ENCODE results near the gene TCL1A.

TCL1A gene

GRCh38 chr14:95683793-95684192, 30.1 kb downstream of the TCL1A start:
- H3K27me3 ChIP-seq, result peaks cover 0 to 21% of the 10 kb centered on the region in 2 donors
- H3K9me3 ChIP-seq, result no peaks in the 10 kb centered on the region
- H3K4me1 ChIP-seq, result no peaks in the 10 kb centered on the region
- DNase-seq, result no peak
- intact Hi-C loops (cut with DNase I; ENCODE audit: low total_unique reads), result no loop called here
- H3K27ac ChIP-seq, result no peak overlapping the region
- no peak overlapping the region for H3K4me3 ChIP-seq
- H3K36me3 ChIP-seq, result no peaks in the 10 kb centered on the region
- TF ChIP-seq, protein P1, sequence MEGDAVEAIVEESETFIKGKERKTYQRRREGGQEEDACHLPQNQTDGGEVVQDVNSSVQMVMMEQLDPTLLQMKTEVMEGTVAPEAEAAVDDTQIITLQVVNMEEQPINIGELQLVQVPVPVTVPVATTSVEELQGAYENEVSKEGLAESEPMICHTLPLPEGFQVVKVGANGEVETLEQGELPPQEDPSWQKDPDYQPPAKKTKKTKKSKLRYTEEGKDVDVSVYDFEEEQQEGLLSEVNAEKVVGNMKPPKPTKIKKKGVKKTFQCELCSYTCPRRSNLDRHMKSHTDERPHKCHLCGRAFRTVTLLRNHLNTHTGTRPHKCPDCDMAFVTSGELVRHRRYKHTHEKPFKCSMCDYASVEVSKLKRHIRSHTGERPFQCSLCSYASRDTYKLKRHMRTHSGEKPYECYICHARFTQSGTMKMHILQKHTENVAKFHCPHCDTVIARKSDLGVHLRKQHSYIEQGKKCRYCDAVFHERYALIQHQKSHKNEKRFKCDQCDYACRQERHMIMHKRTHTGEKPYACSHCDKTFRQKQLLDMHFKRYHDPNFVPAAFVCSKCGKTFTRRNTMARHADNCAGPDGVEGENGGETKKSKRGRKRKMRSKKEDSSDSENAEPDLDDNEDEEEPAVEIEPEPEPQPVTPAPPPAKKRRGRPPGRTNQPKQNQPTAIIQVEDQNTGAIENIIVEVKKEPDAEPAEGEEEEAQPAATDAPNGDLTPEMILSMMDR (IDR thresholded peaks at IDR 0.05), result peak; percentile 4 to 10

DNA sequence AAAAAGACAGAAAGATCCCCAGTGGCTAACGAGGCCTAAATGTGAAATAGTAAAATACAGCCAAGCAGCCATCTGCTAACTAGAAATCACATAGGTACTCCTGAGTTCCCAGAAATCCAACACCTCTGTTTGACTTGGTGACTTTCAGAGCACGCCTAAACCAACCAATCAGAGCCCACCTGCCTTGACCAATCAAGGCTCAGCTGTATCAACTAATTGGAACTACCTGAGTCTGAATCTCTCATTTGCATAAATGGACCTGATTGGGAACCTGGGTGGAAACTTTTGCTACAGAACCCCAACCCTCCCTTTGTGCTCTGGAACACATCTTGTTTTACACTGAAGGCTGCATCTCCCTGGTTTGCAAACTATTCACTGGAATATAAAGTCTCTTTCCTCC, 32.8 kb downstream of the TCL1A start:
- no peaks in the 10 kb centered on the region for H3K9me3 ChIP-seq
- H3K4me3 ChIP-seq, result no peak overlapping the region
- DNase-seq, result no peak
- no peaks in the 10 kb centered on the region for H3K36me3 ChIP-seq
- peaks cover 0 to 15% of the 10 kb centered on the region in 2 donors for H3K27me3 ChIP-seq
- TF ChIP-seq, protein P1 (IDR thresholded peaks at IDR 0.05), result no peak
- H3K27ac ChIP-seq, result no peak overlapping the region
- no peaks in the 10 kb centered on the region for H3K4me1 ChIP-seq
- intact Hi-C loops (cut with DNase I; ENCODE audit: low total_unique reads), result no loop called here

DNA sequence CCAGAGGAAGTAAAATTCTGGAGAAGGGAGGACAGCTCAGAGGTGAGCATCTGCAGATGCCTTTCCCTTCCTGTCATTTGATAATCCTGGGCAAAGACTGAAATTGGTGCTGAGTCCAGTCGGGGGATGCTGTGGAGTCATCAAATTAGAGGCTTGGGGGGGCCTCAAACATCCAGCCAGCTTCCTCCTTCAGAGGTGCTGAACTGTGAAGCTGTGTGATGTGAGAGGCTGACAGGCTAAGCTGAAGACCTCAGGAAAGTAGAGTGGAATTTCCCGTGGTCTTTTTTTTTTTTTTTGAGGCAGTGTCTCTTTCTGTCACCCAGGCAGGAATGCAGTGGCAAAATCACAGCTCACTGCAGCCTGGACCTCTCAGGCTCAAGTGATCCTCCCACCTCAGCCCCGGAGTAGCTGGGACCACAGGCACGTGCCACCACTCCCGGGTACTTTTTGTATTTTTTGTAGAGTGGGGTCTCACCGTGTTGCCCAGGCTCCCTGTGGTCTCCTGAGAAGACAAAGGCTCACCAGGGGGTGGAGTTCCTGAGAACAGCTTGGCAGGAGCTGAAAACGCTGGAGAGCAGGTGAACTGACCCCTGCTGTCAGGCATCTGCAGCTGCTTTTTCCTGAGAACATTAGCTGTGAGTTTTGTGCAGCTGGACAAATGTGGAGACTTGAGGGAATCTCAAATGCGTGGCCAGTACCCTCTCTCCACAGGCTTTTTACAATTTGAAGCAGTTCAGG, 33.8 kb downstream of the TCL1A start:
- no peaks in the 10 kb centered on the region for H3K9me3 ChIP-seq
- no peak for DNase-seq
- H3K27me3 ChIP-seq, result peaks cover 0 to 7% of the 10 kb centered on the region in 2 donors
- intact Hi-C loops (cut with DNase I; ENCODE audit: low total_unique reads), result no loop called here
- H3K4me3 ChIP-seq, result no peak overlapping the region
- no peaks in the 10 kb centered on the region for H3K4me1 ChIP-seq
- TF ChIP-seq, protein P1 (IDR thresholded peaks at IDR 0.05), result no peak
- no peaks in the 10 kb centered on the region for H3K36me3 ChIP-seq
- no peak overlapping the region for H3K27ac ChIP-seq

DNA sequence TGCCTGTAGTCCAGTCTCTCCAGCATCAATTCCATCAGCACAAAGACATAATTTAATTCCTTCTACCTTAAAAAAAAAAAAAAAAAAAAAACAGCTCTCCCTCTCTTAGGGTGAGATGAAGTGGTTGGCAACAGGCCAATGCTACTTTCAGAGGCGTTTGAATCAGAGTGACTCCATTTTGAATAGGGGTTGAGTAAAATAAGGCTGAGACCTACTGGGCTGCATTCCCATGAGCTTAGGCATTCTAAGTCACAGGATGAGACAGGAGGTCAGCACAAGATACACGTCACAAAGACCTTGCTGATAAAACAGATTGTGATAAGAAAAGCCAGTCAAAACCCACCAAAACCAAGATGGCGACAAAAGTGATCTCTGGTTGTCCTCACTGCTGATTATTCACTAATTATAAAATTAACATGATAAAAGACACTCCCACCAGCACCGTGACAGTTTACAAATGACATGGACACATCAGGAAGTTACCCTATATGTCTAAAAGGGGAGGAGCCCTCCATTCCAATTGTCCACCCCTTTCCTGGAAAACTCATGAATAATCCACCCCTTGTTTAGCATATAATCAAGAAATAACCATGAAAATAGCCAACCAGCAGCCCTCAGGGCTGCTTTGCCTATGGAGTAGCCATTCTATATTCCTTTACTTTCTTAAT, 34.6 kb downstream of the TCL1A start:
- no peak for DNase-seq
- Histone ChIP-seq H3K27ac (no peak overlapping the region), H3K27me3 (peaks cover 0 to 7% of the 10 kb centered on the region in 2 donors), H3K4me1 (no peaks in the 10 kb centered on the region), H3K4me3 (no peak overlapping the region), H3K9me3 (no peaks in the 10 kb centered on the region), H3K36me3 (no peaks in the 10 kb centered on the region)
- TF ChIP-seq, protein P1 (IDR thresholded peaks at IDR 0.05), result no peak
- intact Hi-C loops (cut with DNase I; ENCODE audit: low total_unique reads), result no loop called here

DNA sequence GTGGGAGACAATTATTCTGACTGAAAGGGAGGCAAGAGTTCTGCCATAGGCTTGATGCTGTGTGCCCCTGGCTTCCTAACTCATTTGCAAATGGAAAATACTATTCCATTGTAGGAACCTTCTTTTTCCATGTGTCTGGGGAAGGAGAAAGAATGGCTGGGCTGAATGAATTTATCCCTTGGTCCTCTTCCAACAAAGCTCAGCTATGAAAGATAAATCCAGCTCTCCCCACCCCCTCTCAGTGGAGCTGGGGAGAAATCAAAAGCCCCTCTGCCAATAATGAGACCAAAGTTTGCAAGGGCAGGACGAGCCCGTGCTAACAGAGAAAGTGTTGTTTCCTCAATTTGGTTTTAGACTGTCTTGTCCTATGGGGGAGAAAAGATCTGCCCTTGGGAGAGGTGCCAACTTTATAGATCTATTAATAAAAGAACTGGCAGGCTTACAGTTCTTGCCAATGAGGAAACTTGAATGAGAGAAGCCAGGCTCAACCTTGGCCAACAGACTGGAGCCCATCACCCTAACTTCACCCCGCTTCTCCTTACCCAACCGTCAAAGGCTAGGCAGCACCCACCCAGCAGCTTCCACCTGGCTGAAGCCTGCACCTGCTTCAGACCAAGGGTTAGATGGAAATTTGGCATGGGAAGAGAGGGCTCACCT, 36.6 kb downstream of the TCL1A start:
- Histone ChIP-seq H3K27me3 (peaks cover 0 to 13% of the 10 kb centered on the region in 2 donors), H3K4me3 (no peak overlapping the region), H3K27ac (no peak overlapping the region), H3K36me3 (no peaks in the 10 kb centered on the region), H3K9me3 (no peaks in the 10 kb centered on the region), H3K4me1 (no peaks in the 10 kb centered on the region)
- intact Hi-C loops (cut with DNase I; ENCODE audit: low total_unique reads), result no loop called here
- no peak for DNase-seq
- TF ChIP-seq, protein P1 (IDR thresholded peaks at IDR 0.05), result no peak
